K562 (cell line): Measurements from ENCODE around the gene BIRC5. TPM values are rescaled to one million over a fixed set of nuclear protein-coding genes. Genes with fewer than 3 reads are reported as not detected.

Experiments
- TRIM24 ChIP-seq, 2 experiments: fragments of 450-650 bp; IDR thresholded peaks; 2 replicates each; pipeline ENCODE4 v1.6.1; 2016
- ZBED1 ChIP-seq: IDR thresholded peaks from 2 replicates; pipeline ENCODE4 v1.6.1; 2014
- polyA plus RNA-seq, 8 experiments: library from polyadenylated mRNA; depleted of rRNA in 4 of 8; stranded (reverse) in 5 of 8; unstranded in 3 of 8; fragments of >200 nt; fragmentation: Nextera tagmentation in 2 of 8; fragmentation: Illumina TruSeq in 1 of 8; extraction: Ambion mirVana in 2 of 8; extraction: Trizol in 1 of 8; gene quantifications; 2 replicates each; pipeline versions ENCODE4 v1.2.1 to v1.2.3, GENCODE V29; 2011 to 2014; ENCODE audit warnings: inconsistent platforms in 1 of 8, missing spikeins in 1 of 8
- total RNA-seq, 7 experiments: library from RNA; depleted of rRNA in 6 of 7; stranded (reverse); fragments of >200 nt in 6 of 7; fragmentation: Illumina TruSeq in 2 of 7; extraction: Trizol in 2 of 7; gene quantifications; 2 replicates each; pipeline versions ENCODE4 v1.2.1 to v1.2.3, GENCODE V29; 2011 to 2021; ENCODE audit warnings: low replicate concordance in 1 of 7
- TF ChIP-seq, protein P1 (sequence below): fragments of 450-650 bp; IDR thresholded peaks from 2 replicates; pipeline ENCODE4 v1.6.1; 2016; ENCODE audit warnings: mild to moderate bottlenecking, moderate library complexity

The BIRC5 gene
- total and polyA plus RNA-seq, 9 of the 15 experiments (the other 6 are each of a cell fraction or from before 2014, with no cell fraction given), result 64.4 to 140 (median 101) TPM

- TF ChIP-seq, protein P1, sequence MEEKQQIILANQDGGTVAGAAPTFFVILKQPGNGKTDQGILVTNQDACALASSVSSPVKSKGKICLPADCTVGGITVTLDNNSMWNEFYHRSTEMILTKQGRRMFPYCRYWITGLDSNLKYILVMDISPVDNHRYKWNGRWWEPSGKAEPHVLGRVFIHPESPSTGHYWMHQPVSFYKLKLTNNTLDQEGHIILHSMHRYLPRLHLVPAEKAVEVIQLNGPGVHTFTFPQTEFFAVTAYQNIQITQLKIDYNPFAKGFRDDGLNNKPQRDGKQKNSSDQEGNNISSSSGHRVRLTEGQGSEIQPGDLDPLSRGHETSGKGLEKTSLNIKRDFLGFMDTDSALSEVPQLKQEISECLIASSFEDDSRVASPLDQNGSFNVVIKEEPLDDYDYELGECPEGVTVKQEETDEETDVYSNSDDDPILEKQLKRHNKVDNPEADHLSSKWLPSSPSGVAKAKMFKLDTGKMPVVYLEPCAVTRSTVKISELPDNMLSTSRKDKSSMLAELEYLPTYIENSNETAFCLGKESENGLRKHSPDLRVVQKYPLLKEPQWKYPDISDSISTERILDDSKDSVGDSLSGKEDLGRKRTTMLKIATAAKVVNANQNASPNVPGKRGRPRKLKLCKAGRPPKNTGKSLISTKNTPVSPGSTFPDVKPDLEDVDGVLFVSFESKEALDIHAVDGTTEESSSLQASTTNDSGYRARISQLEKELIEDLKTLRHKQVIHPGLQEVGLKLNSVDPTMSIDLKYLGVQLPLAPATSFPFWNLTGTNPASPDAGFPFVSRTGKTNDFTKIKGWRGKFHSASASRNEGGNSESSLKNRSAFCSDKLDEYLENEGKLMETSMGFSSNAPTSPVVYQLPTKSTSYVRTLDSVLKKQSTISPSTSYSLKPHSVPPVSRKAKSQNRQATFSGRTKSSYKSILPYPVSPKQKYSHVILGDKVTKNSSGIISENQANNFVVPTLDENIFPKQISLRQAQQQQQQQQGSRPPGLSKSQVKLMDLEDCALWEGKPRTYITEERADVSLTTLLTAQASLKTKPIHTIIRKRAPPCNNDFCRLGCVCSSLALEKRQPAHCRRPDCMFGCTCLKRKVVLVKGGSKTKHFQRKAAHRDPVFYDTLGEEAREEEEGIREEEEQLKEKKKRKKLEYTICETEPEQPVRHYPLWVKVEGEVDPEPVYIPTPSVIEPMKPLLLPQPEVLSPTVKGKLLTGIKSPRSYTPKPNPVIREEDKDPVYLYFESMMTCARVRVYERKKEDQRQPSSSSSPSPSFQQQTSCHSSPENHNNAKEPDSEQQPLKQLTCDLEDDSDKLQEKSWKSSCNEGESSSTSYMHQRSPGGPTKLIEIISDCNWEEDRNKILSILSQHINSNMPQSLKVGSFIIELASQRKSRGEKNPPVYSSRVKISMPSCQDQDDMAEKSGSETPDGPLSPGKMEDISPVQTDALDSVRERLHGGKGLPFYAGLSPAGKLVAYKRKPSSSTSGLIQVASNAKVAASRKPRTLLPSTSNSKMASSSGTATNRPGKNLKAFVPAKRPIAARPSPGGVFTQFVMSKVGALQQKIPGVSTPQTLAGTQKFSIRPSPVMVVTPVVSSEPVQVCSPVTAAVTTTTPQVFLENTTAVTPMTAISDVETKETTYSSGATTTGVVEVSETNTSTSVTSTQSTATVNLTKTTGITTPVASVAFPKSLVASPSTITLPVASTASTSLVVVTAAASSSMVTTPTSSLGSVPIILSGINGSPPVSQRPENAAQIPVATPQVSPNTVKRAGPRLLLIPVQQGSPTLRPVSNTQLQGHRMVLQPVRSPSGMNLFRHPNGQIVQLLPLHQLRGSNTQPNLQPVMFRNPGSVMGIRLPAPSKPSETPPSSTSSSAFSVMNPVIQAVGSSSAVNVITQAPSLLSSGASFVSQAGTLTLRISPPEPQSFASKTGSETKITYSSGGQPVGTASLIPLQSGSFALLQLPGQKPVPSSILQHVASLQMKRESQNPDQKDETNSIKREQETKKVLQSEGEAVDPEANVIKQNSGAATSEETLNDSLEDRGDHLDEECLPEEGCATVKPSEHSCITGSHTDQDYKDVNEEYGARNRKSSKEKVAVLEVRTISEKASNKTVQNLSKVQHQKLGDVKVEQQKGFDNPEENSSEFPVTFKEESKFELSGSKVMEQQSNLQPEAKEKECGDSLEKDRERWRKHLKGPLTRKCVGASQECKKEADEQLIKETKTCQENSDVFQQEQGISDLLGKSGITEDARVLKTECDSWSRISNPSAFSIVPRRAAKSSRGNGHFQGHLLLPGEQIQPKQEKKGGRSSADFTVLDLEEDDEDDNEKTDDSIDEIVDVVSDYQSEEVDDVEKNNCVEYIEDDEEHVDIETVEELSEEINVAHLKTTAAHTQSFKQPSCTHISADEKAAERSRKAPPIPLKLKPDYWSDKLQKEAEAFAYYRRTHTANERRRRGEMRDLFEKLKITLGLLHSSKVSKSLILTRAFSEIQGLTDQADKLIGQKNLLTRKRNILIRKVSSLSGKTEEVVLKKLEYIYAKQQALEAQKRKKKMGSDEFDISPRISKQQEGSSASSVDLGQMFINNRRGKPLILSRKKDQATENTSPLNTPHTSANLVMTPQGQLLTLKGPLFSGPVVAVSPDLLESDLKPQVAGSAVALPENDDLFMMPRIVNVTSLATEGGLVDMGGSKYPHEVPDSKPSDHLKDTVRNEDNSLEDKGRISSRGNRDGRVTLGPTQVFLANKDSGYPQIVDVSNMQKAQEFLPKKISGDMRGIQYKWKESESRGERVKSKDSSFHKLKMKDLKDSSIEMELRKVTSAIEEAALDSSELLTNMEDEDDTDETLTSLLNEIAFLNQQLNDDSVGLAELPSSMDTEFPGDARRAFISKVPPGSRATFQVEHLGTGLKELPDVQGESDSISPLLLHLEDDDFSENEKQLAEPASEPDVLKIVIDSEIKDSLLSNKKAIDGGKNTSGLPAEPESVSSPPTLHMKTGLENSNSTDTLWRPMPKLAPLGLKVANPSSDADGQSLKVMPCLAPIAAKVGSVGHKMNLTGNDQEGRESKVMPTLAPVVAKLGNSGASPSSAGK, result no peak
- no peak for TF ChIP-seq ZBED1
- no peak for TF ChIP-seq TRIM24 (IDR thresholded peaks at IDR 0.05)
Observed at GRCh38 chr17:78223061-78223460, 9.0 kb downstream of the BIRC5 start (continued).
